ENCODE results near the gene RNF220. TPM values are rescaled to one million over a fixed set of nuclear protein-coding genes. Genes with fewer than 3 reads are reported as not detected.

RNF220 gene
- total RNA-seq, 2 experiments from 2014 or later: 81.8 to 94.1 TPM

- ATAC-seq: peak; percentile 83
- Mint-ChIP-seq H3K4me1 (peaks cover 35% of the 10 kb centered on the region), H3K27me3 (no peaks in the 10 kb centered on the region), H3K36me3 (peaks cover 25% of the 10 kb centered on the region), H3K9me3 (ENCODE audit: low read depth) (no peaks in the 10 kb centered on the region), H3K27ac (peak overlapping the region; percentile 95), H3K4me3 (peak overlapping the region; percentile 84)
- peak; percentile 95 for DNase-seq
- CTCF ChIA-PET: interaction anchor here (0.7 to 6.6 kb wide), 9 partner anchors 10 to 627 kb away, joined by 3 to 65 read pairs (median 4); partner anchors contain the start of genes ARMH1 and TMEM53
These were observed 226.8 kb downstream of the RNF220 start for GRCh38 chr1:44631647-44632539.

- Mint-ChIP-seq H3K27me3 (no peaks in the 10 kb centered on the region), H3K36me3 (peaks cover 26% of the 10 kb centered on the region), H3K4me3 (peak overlapping the region; percentile 84), H3K4me1 (peaks cover 35% of the 10 kb centered on the region), H3K9me3 (ENCODE audit: low read depth) (no peaks in the 10 kb centered on the region), H3K27ac (peak overlapping the region; percentile 92)
- CTCF ChIA-PET: interaction anchor here (1.1 to 6.6 kb wide), 7 partner anchors 10 to 61 kb away, joined by 3 to 65 read pairs (median 5); partner anchors contain the start of genes ARMH1 and TMEM53
- ATAC-seq: peak; percentile 3
- peak; percentile 42 for DNase-seq
These were observed 227.5 kb downstream of the RNF220 start for GRCh38 chr1:44632598-44632997.

GRCh38 chr1:44634606-44635189 lies 229.6 kb downstream of the RNF220 start:
- DNase-seq (no peak), ATAC-seq (no peak)
- Mint-ChIP-seq H3K9me3 (ENCODE audit: low read depth) (no peaks in the 10 kb centered on the region), H3K4me3 (no peak overlapping the region), H3K36me3 (peaks cover 26% of the 10 kb centered on the region), H3K27me3 (no peaks in the 10 kb centered on the region), H3K4me1 (peaks cover 35% of the 10 kb centered on the region), H3K27ac (peak overlapping the region; percentile 30)
- CTCF ChIA-PET: interaction anchor here (6.6 kb wide), 1 partner anchor 17 kb away, joined by 65 read pairs; no protein-coding TSS in a partner anchor

GRCh38 chr1:44635439-44635838 lies 230.4 kb downstream of the RNF220 start:
- Mint-ChIP-seq H3K9me3 (ENCODE audit: low read depth) (no peaks in the 10 kb centered on the region), H3K36me3 (peaks cover 26% of the 10 kb centered on the region), H3K27me3 (no peaks in the 10 kb centered on the region), H3K4me3 (no peak overlapping the region), H3K4me1 (peaks cover 34% of the 10 kb centered on the region), H3K27ac (no peak overlapping the region)
- ATAC-seq (no peak), DNase-seq (no peak)
- CTCF ChIA-PET: interaction anchor here (6.6 kb wide), 1 partner anchor 16 kb away, joined by 65 read pairs; no protein-coding TSS in a partner anchor

- Mint-ChIP-seq H3K4me1 (peaks cover 26% of the 10 kb centered on the region), H3K4me3 (no peak overlapping the region), H3K9me3 (ENCODE audit: low read depth) (no peaks in the 10 kb centered on the region), H3K27ac (no peak overlapping the region), H3K36me3 (peaks cover 26% of the 10 kb centered on the region), H3K27me3 (no peaks in the 10 kb centered on the region)
- DNase-seq (no peak), ATAC-seq (no peak)
- CTCF ChIA-PET: interaction anchor here (6.6 kb wide), 1 partner anchor 16 kb away, joined by 65 read pairs; no protein-coding TSS in a partner anchor
These were observed 231.1 kb downstream of the RNF220 start for GRCh38 chr1:44636083-44636687.

GRCh38 chr1:44636688-44637598 lies 231.9 kb downstream of the RNF220 start:
- DNase-seq (no peak), ATAC-seq (no peak)
- H3K4me1 Mint-ChIP-seq: peaks cover 25% of the 10 kb centered on the region
- H3K27ac Mint-ChIP-seq: no peak overlapping the region
- no peaks in the 10 kb centered on the region for H3K9me3 Mint-ChIP-seq (ENCODE audit: low read depth)
- peaks cover 26% of the 10 kb centered on the region for H3K36me3 Mint-ChIP-seq
- no peak overlapping the region for H3K4me3 Mint-ChIP-seq
- no peaks in the 10 kb centered on the region for H3K27me3 Mint-ChIP-seq
- CTCF ChIA-PET: interaction anchor here (6.6 kb wide), 1 partner anchor 15 kb away, joined by 65 read pairs; no protein-coding TSS in a partner anchor

GRCh38 chr1:44637702-44638411 lies 232.8 kb downstream of the RNF220 start:
- CTCF ChIA-PET: no interaction called here
- Mint-ChIP-seq H3K27me3 (no peaks in the 10 kb centered on the region), H3K4me1 (peaks cover 25% of the 10 kb centered on the region), H3K4me3 (no peak overlapping the region), H3K36me3 (peaks cover 28% of the 10 kb centered on the region), H3K9me3 (ENCODE audit: low read depth) (no peaks in the 10 kb centered on the region), H3K27ac (no peak overlapping the region)
- ATAC-seq (no peak), DNase-seq (no peak)

- no peaks in the 10 kb centered on the region for H3K27me3 Mint-ChIP-seq
- peaks cover 16% of the 10 kb centered on the region for H3K36me3 Mint-ChIP-seq
These were observed 235.3 kb downstream of the RNF220 start for GRCh38 chr1:44640200-44640853.

GRCh38 chr1:44641126-44642102 lies 236.4 kb downstream of the RNF220 start:
- ATAC-seq (no peak), DNase-seq (no peak)
- H3K36me3 Mint-ChIP-seq: peaks cover 9% of the 10 kb centered on the region
- H3K4me3 Mint-ChIP-seq: no peak overlapping the region
- H3K27me3 Mint-ChIP-seq: no peaks in the 10 kb centered on the region
- no peaks in the 10 kb centered on the region for H3K4me1 Mint-ChIP-seq
- CTCF ChIA-PET: interaction anchor here (0.7 to 3.3 kb wide), 5 partner anchors 9 to 46 kb away, joined by 3 to 23 read pairs (median 6); partner anchors contain the start of gene ARMH1
- H3K9me3 Mint-ChIP-seq (ENCODE audit: low read depth): no peaks in the 10 kb centered on the region
- H3K27ac Mint-ChIP-seq: no peak overlapping the region

More at GRCh38 chr1:44640200-44640853, 235.3 kb downstream of the RNF220 start:
- CTCF ChIA-PET: no interaction called here
- Mint-ChIP-seq H3K27ac (no peak overlapping the region), H3K4me3 (no peak overlapping the region), H3K4me1 (peaks cover 2% of the 10 kb centered on the region), H3K9me3 (ENCODE audit: low read depth) (no peaks in the 10 kb centered on the region)
- ATAC-seq (no peak), DNase-seq (no peak)

- no peaks in the 10 kb centered on the region for H3K9me3 Mint-ChIP-seq (ENCODE audit: low read depth)
- CTCF ChIA-PET: interaction anchor here (0.7 to 3.3 kb wide), 5 partner anchors 10 to 47 kb away, joined by 3 to 23 read pairs (median 6); partner anchors contain the start of gene ARMH1
- DNase-seq (no peak), ATAC-seq (no peak)
- no peak overlapping the region for H3K4me3 Mint-ChIP-seq
- H3K4me1 Mint-ChIP-seq: no peaks in the 10 kb centered on the region
- peaks cover 7% of the 10 kb centered on the region for H3K36me3 Mint-ChIP-seq
- no peaks in the 10 kb centered on the region for H3K27me3 Mint-ChIP-seq
- no peak overlapping the region for H3K27ac Mint-ChIP-seq
These were observed 237.2 kb downstream of the RNF220 start for GRCh38 chr1:44642255-44642654.

- Mint-ChIP-seq H3K9me3 (ENCODE audit: low read depth) (no peaks in the 10 kb centered on the region), H3K4me3 (no peak overlapping the region), H3K36me3 (peaks cover 6% of the 10 kb centered on the region), H3K27me3 (no peaks in the 10 kb centered on the region), H3K4me1 (no peaks in the 10 kb centered on the region), H3K27ac (no peak overlapping the region)
- CTCF ChIA-PET: interaction anchor here (1.2 to 3.3 kb wide), 3 partner anchors 10 to 32 kb away, joined by 3 to 23 read pairs (median 6); partner anchors contain the start of gene ARMH1
- no peak for ATAC-seq
- no peak for DNase-seq
These were observed 237.9 kb downstream of the RNF220 start for GRCh38 chr1:44642925-44643324.

All from activated CD8-positive, alpha-beta memory T cell treated with anti-CD3 and anti-CD28 coated beads, Interleukin-2, amount 10 ng/mL, durations not matched to agents 7 days and 5 days (primary cell).